Stimulated activated CD8-positive, alpha-beta memory T cell treated with anti-CD3 and anti-CD28 coated beads, Interleukin-4, amount 100 ng/mL, for 48 hours (primary cell): ENCODE measurements around the gene SLC30A2.

ENCODE experiments used
- DNase-seq: peaks from one replicate; pipeline ENCODE4 v3.0.0-alpha.2; 2020

The SLC30A2 gene

DNA sequence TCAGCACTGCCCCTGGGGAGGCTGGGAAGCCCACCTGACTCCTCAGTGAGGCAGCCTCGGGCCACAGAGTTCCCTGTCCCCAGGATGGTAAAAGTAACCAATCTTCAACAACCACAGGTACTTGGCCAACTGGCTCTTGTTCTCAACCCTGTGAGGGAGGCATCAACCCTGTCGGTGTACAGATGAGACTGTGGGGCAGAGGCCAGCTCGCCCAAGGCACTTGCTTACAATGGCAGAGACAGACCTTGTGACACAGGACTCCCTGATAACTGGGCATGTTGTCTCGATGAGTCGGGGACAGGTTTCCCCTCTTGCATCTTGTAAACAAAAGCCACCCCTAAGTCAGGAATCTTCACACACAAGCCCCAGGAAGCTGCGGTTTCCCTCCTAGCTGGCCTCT, 8.0 kb downstream of the SLC30A2 start:
- no peak for DNase-seq

DNA sequence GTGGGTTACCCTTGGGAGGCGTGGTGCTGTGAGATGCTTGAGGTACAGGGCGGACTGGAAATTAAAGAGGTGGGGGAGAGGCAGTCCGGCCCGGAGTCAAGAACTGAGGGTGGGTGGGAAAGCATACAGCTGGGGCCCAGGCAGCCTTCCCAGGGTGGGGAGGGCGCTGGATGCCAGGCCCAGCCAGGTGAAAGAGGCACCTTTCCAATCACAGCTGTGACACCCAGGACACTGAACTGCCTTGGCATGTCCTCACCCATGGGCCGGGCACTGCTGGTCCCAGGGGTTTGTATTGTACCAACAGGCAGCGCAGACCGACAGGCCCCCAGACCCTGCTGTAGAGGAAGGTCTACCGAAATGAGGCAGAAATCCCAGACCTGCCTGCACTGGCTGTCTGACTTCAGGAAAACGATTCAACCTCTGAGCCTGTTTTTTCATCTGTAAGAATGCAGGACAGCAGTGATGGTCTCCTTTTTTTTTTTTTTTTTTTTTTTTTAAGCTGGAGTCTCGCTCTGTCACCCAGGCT, 9.1 kb downstream of the SLC30A2 start:
- no peak for DNase-seq

DNA sequence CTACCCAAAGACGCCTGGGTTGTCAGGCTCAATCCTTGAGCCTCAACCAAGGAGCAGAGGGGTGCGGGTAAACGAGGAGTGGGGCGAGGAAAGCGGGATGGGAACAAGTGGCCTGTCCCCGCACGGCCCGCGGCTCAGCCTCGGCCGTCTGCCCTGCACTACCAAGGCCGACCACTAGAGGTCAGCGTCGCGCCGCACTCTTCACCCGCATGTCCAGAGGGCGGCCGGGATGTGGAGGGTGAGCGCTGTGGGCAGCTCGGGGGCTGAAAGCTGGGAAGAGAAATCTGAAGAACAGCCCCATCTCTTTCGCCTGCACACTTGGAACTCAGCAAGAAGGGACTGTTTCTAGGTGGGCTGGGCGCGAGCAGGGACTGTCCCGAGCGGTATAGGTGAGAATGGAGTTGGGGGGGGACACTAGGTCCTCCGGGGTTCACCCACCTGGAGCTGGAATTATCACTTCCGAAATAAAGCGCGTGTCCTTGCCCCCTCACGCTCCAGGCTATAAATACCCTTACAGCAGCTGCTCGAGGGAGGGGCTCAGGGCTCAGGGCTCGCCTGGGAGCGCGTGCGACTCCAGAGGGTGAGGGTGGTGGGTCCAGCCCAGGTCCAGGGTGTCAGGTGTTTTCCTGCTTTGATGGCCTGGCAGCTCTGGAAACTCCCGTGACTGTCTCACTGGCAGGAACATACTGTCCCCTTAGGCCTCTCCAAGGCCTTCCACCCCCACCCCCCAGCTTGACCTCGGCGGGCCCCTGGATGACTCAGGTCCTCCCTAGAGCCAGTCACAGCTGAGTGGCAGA, 9.8 kb downstream of the SLC30A2 start:
- peak; percentile 92 for DNase-seq

- peak; percentile 94 for DNase-seq
Measured at GRCh38 chr1:26035203-26035958, 10.5 kb downstream of the SLC30A2 start.

GRCh38 chr1:26034504-26035202, 11.3 kb downstream of the SLC30A2 start:
- DNase-seq: no peak

- DNase-seq: no peak
Measured at GRCh38 chr1:26032656-26033357, 13.1 kb downstream of the SLC30A2 start.

DNA sequence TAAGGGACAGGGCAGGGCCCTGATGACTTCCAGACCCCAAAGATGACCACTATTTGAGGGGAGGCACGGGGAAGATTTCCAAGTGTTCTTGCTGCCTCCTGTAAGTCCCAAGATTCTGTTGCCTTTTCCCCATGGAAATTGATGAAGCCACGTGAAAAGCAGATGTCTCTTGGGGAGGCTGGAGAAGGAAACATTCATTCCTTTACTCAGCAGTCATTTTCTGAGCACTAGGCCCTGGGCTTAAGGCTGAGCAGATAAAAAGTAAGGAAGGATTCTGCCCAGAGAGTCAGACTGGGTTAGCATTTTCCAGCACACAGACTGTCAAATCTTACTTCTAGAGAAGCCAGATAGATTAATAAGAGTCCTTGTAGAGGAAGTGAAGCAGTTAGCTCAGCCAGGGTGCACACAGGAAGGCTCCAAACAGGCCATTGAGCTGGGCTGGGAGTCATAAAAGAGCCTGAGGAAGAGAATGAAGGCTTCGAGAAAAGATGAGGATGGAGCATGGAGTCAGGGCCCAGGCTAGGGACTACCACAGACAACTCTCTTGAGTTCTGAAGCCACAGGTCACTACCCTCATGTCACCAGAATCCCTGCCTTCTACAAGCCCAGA, 14.2 kb downstream of the SLC30A2 start:
- DNase-seq: no peak

DNA sequence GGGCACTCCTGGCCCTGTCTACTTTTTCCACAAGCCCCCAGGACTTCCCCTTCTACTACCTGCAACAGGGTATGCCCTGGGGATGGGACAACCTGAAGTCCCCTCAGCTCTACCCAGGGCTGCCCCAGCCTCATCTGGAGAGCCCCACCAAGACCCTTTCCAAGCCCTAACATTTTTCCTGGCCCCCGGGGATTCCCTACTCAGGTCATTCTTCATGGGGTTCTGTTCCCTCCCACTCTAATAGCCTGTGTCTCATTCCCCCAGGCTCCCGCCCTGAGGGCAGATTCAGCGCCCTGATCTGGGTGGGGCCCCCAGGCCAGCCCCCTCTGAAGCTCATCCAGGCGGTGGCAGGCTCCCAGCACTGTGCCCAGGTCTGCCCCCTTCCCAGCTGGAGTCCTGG, 14.7 kb downstream of the SLC30A2 start:
- DNase-seq: no peak

GRCh38 chr1:26029864-26030481, 15.9 kb downstream of the SLC30A2 start:
- no peak for DNase-seq

DNA sequence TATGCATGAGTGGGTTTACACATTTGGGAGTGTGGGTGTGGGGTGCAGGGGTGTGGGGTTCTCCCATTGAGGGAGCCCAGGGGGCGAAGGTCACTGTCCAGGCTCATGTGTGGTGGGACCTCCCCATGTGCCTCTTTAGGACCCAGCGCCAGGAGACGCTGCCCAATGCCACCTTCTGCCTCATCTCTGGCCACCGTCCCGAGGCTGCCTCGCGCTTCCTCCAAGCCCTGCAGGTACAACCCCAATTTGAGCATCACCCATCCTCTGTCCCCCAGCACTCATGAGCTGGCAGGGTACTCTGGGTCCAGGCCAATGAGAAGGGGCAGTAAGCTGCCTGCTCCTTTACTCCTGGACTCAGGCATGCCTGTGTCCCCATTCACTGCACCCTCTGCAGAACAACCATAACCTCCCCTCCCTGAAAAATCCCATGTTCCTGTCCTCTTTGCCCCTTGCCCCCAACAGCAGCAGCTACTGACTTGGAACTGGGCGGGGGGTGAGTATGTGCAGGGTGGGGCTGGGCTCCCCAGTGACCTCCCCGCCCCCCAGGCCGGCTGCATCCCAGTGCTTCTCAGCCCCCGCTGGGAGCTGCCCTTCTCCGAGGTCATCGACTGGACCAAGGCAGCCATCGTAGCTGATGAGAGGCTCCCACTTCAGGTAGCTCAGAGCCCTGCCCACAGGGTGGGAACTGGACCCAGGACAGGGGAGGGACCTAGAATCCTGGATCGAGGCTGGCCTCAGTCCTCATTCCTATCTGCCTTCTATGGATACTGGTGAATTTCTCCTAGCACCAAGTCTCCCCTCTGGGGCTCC, 16.7 kb downstream of the SLC30A2 start:
- DNase-seq: no peak

DNA sequence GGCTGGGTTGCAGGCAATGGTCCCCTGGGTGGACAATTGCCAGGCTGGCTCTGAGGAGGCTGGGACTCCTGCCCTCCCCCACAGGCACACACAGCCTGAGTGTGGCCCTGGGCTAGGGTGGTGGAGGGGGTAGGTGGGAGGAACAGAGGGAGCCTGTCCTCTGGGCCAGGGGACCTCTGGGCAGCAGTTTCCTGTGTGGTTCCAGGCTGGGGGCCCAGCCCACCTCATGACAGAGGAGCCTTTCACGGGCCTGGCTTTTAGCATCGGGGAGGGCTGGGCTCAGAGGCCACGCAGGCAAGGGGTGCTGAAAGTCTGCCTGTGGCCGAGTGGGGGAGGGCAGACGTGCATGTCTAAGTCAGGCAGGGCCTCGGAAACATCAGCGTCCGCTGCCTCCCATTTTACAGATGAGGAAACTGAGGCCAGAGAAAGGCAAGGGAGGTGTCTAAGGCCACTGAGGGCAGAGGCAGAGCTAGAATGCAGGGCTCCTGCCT, 17.4 kb downstream of the SLC30A2 start:
- no peak for DNase-seq

- DNase-seq: no peak
Measured at GRCh38 chr1:26027716-26028489, 18.0 kb downstream of the SLC30A2 start.

DNA sequence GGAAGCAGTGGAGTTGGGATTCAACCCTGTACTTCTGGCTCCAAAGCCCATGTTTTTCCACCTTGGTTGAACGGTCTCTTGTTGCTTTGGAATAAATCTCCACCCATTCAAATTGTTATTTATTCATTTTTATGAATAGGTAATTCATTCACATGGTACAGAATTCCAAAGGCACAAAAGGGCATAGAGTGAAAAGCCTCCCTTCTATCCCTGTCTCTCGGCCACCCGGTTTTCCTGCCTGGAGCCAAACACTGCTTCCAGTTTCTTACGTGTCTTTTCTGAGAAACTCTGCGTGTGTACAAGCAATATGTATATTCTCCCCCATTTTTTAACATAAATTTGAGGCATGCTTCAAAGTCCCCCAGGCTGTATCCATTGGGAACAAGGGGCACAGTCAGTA, 20.4 kb downstream of the SLC30A2 start:
- no peak for DNase-seq

DNA sequence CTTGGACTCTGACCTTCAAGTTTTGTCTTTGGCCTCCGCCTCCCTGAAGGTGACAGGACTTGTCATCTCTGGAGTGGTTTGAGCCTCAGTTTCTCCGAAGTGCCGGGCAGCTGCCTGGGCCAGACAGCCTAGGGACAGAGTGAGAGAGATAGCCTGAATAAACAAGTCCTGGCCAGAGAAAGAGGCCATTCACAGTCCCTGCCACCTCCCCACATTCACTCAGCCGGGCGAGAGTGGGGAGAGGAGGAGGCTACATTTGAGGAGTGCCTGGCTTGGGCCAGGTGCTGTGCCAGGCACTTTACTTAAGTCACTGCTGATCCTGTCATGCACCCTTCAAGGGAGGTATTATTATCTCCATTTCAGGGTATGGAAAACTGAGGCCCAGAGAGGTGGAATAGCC, 20.9 kb downstream of the SLC30A2 start:
- DNase-seq: no peak

GRCh38 chr1:26023826-26024225, 22.1 kb downstream of the SLC30A2 start:
- no peak for DNase-seq

GRCh38 chr1:26023009-26023408, 22.9 kb downstream of the SLC30A2 start:
- DNase-seq: no peak

DNA sequence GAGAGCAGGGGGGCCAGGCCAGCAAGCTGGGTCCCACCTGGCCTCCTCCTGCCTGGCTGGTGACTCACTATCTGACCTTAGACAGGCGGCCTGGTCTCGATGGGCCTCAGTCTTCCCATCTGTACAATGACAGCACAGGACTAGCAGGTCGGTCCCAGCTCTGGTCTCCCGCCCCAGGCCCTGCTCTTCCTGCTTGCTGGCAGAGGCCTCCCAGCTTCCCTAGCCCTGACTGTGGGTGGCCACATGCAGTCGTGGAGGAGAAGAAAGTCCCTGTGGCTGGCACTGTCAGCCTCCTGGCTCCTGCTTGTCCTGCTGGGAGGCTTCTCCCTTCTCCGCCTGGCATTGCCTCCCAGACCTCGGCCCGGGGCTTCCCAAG, 23.5 kb downstream of the SLC30A2 start:
- DNase-seq: no peak

- DNase-seq: no peak
Measured at GRCh38 chr1:26021647-26022403, 24.1 kb downstream of the SLC30A2 start, which contains the start of gene EXTL1. Gene EXTL1 (plus strand): TSS chr1:26021775. CDS start chr1:26022647, 872 bp downstream.
